Prostate gland (tissue), 2 donors: Measurements from ENCODE around the gene NFATC1. TPM values are rescaled to one million over a fixed set of nuclear protein-coding genes. Genes with fewer than 3 reads are reported as not detected.

ENCODE experiments used
- DNase-seq: peaks from one replicate; pipeline ENCODE4 v3.0.0-alpha.2; 2019; ENCODE audit warnings: low spot score
- H3K27ac ChIP-seq, 2 donors: fragments of 200-600 bp; sonication (generic); 2 replicates each; pipeline ENCODE4 v1.5.1; 2017 to 2019
- H3K27me3 ChIP-seq: fragments of 200-600 bp; sonication (generic); replicated peaks from 2 replicates; pipeline ENCODE4 v1.5.1; 2019; ENCODE audit not compliant: insufficient read depth
- H3K36me3 ChIP-seq, 2 donors: fragments of 200-600 bp; sonication (generic); 1 replicate in 1 of 2; 2 replicates in 1 of 2; pipeline versions ENCODE4 v1.5.1 to v1.8.1; 2017 to 2019
- H3K4me1 ChIP-seq: fragments of 200-600 bp; sonication (generic); replicated peaks from 2 replicates; pipeline ENCODE4 v1.5.1; 2019
- H3K4me3 ChIP-seq, 2 donors: fragments of 200-600 bp; sonication (generic); 2 replicates each; pipeline ENCODE4 v1.5.1; 2017 to 2019
- H3K9me3 ChIP-seq: fragments of 200-600 bp; sonication (generic); 2 replicates; pipeline ENCODE4 v1.5.1; 2017
- CTCF ChIP-seq, 4 experiments: fragments of 200-600 bp in 2 of 4; fragments of 450-650 bp in 2 of 4; sonication (generic) in 2 of 4; IDR thresholded peaks; 1 replicate in 3 of 4; 2 replicates in 1 of 4; pipeline ENCODE4 v1.5.1; 2016 to 2019; ENCODE audit warnings: antibody characterized with exemption in 4 of 4, mild to moderate bottlenecking in 2 of 4, moderate library complexity in 2 of 4
- POLR2A ChIP-seq: fragments of 450-650 bp; IDR thresholded peaks from one replicate; pipeline ENCODE4 v1.6.1; 2016; ENCODE audit warnings: antibody characterized with exemption, mild to moderate bottlenecking
- POLR2AphosphoS5 ChIP-seq: sonication (generic); formaldehyde crosslinking; IDR thresholded peaks from one replicate; pipeline ENCODE4 v1.6.1; 2017; ENCODE audit warnings: antibody characterized with exemption
- WGBS: methylation state at CpG from one replicate; pipeline ENCODE4 v1.1.5; 2018; 5-methylcytosine and 5-hydroxymethylcytosine counted together
- intact Hi-C: fragments of 100-400 bp; cut with DNase I; formaldehyde crosslinking; loops from one replicate; pipeline ENCODE4 v1.14.2; 2022
- total RNA-seq, 2 donors: library from RNA; depleted of rRNA; stranded (reverse); fragments of >200 nt; gene quantifications; one replicate each; pipeline ENCODE4 v1.1.0, GENCODE V29; 2016

Gene NFATC1
- total RNA-seq, 2 donors from 2014 or later: 16.8 to 24.6 TPM

DNA sequence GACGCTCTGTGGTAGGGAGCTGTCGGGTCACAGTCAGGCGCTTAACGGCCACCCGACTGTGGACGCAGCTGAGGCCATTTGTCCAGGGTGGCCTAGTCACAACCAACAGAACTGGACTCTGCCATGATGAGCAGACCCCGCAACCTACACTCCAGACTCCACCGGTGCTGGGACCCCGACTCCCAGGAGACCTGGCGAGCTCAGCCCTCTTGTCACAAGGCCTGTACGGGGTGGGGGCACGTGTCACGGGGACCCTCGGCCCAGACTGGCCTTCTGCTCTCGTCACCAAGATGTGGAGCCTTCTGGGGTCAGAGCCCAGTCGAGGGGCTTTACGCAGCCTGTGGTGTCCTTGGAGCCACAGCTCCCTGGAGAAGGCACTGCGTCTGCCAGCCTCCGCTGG, 22.5 kb downstream of the NFATC1 start:
- no peaks in the 10 kb centered on the region for H3K36me3 ChIP-seq
- no peak for TF ChIP-seq CTCF (IDR thresholded peaks at IDR 0.05)
- no peak for TF ChIP-seq POLR2A
- TF ChIP-seq POLR2AphosphoS5: no peak
- intact Hi-C loops: no loop called here
- H3K27me3 ChIP-seq: no peaks in the 10 kb centered on the region
- no peaks in the 10 kb centered on the region for H3K4me1 ChIP-seq
- 97% methylated on average over 12 of the region's 19 CpGs for WGBS
- DNase-seq: no peak
- H3K9me3 ChIP-seq: no peaks in the 10 kb centered on the region
- no peak overlapping the region for H3K4me3 ChIP-seq
- H3K27ac ChIP-seq: no peak overlapping the region

GRCh38 chr18:79418642-79419041, 22.9 kb downstream of the NFATC1 start:
- Histone ChIP-seq H3K4me1 (no peaks in the 10 kb centered on the region), H3K27ac (no peak overlapping the region), H3K36me3 (no peaks in the 10 kb centered on the region), H3K9me3 (no peaks in the 10 kb centered on the region), H3K27me3 (no peaks in the 10 kb centered on the region), H3K4me3 (no peak overlapping the region)
- intact Hi-C loops: no loop called here
- DNase-seq: no peak
- no peak for TF ChIP-seq POLR2A
- TF ChIP-seq POLR2AphosphoS5: no peak
- no peak for TF ChIP-seq CTCF (IDR thresholded peaks at IDR 0.05)
- WGBS: 77% methylated on average over 11 of the region's 11 CpGs

GRCh38 chr18:79420033-79420745, 24.5 kb downstream of the NFATC1 start:
- H3K27ac ChIP-seq: no peak overlapping the region
- no peaks in the 10 kb centered on the region for H3K9me3 ChIP-seq
- H3K36me3 ChIP-seq: no peaks in the 10 kb centered on the region
- no peaks in the 10 kb centered on the region for H3K4me1 ChIP-seq
- DNase-seq: no peak
- H3K4me3 ChIP-seq: no peak overlapping the region
- intact Hi-C loops: no loop called here
- TF ChIP-seq POLR2AphosphoS5 (no peak), CTCF (IDR thresholded peaks at IDR 0.05) (no peak), POLR2A (no peak)
- 83% methylated on average over 48 of the region's 48 CpGs for WGBS
- H3K27me3 ChIP-seq: no peaks in the 10 kb centered on the region

GRCh38 chr18:79421275-79421857, 25.6 kb downstream of the NFATC1 start:
- TF ChIP-seq POLR2A (no peak), POLR2AphosphoS5 (no peak)
- intact Hi-C loops: no loop called here
- Histone ChIP-seq H3K4me1 (no peaks in the 10 kb centered on the region), H3K27ac (no peak overlapping the region), H3K27me3 (no peaks in the 10 kb centered on the region), H3K36me3 (no peaks in the 10 kb centered on the region), H3K4me3 (no peak overlapping the region), H3K9me3 (no peaks in the 10 kb centered on the region)
- 88% methylated on average over 26 of the region's 26 CpGs for WGBS
- no peak for DNase-seq

DNA sequence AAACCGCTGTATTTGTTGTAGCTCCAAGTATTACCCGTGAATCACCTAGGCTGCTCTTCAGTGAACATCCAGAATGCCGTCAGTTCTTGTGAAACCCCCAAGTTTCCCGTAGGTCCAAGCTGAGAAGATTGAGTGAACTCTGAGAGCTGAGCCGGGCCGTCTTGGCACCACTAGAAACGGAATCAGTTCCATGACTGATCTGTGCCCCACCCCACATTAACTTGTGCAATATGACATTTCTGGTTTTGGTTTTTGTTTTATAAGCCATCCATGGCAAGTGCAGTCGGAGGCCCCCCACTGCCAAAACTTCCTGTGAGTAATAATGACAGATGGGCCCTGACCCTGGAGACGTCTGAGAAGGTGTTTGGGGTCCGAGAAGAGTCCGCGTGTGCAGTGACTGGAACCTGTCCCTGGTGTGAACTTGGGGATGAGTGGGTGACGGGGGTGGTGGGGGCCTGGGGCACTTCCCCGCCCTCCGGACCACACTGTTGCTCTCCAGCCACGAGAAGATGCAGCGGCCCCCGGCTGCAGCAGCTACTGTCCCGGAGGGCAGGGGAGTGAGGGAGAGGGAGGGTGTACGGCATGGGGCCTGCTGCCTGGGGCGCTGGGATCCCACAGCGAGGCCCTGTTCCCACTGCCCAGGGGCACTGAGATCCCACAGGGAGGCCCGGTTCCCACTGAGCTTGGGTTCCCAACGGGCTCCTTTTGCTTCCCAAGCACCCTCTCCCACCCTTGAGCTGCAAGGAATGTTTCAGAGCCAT, 26.5 kb downstream of the NFATC1 start:
- Histone ChIP-seq H3K27ac (no peak overlapping the region), H3K4me1 (no peaks in the 10 kb centered on the region), H3K36me3 (no peaks in the 10 kb centered on the region), H3K9me3 (no peaks in the 10 kb centered on the region), H3K4me3 (no peak overlapping the region), H3K27me3 (no peaks in the 10 kb centered on the region)
- intact Hi-C loops: no loop called here
- 90% methylated on average over 24 of the region's 24 CpGs for WGBS
- TF ChIP-seq POLR2AphosphoS5 (no peak), CTCF (IDR thresholded peaks at IDR 0.05) (no peak), POLR2A (no peak)
- no peak for DNase-seq
